Prostate gland (tissue), 2 donors: ENCODE measurements around the gene SLC1A2. TPM values are rescaled to one million over a fixed set of nuclear protein-coding genes. Genes with fewer than 3 reads are reported as not detected.

Source experiments
- DNase-seq: peaks from one replicate; pipeline ENCODE4 v3.0.0-alpha.2; 2019; ENCODE audit warnings: low spot score
- H3K27ac ChIP-seq, 2 donors: fragments of 200-600 bp; sonication (generic); 2 replicates each; pipeline ENCODE4 v1.5.1; 2017 to 2019
- H3K27me3 ChIP-seq: fragments of 200-600 bp; sonication (generic); replicated peaks from 2 replicates; pipeline ENCODE4 v1.5.1; 2019; ENCODE audit not compliant: insufficient read depth
- H3K36me3 ChIP-seq, 2 donors: fragments of 200-600 bp; sonication (generic); 1 replicate in 1 of 2; 2 replicates in 1 of 2; pipeline versions ENCODE4 v1.5.1 to v1.8.1; 2017 to 2019
- H3K4me1 ChIP-seq: fragments of 200-600 bp; sonication (generic); replicated peaks from 2 replicates; pipeline ENCODE4 v1.5.1; 2019
- H3K4me3 ChIP-seq, 2 donors: fragments of 200-600 bp; sonication (generic); 2 replicates each; pipeline ENCODE4 v1.5.1; 2017 to 2019
- H3K9me3 ChIP-seq: fragments of 200-600 bp; sonication (generic); 2 replicates; pipeline ENCODE4 v1.5.1; 2017
- CTCF ChIP-seq, 4 experiments: fragments of 200-600 bp in 2 of 4; fragments of 450-650 bp in 2 of 4; sonication (generic) in 2 of 4; IDR thresholded peaks; 1 replicate in 3 of 4; 2 replicates in 1 of 4; pipeline ENCODE4 v1.5.1; 2016 to 2019; ENCODE audit warnings: antibody characterized with exemption in 4 of 4, mild to moderate bottlenecking in 2 of 4, moderate library complexity in 2 of 4
- POLR2A ChIP-seq: fragments of 450-650 bp; IDR thresholded peaks from one replicate; pipeline ENCODE4 v1.6.1; 2016; ENCODE audit warnings: antibody characterized with exemption, mild to moderate bottlenecking
- POLR2AphosphoS5 ChIP-seq: sonication (generic); formaldehyde crosslinking; IDR thresholded peaks from one replicate; pipeline ENCODE4 v1.6.1; 2017; ENCODE audit warnings: antibody characterized with exemption
- WGBS: methylation state at CpG from one replicate; pipeline ENCODE4 v1.1.5; 2018; 5-methylcytosine and 5-hydroxymethylcytosine counted together
- intact Hi-C: fragments of 100-400 bp; cut with DNase I; formaldehyde crosslinking; loops from one replicate; pipeline ENCODE4 v1.14.2; 2022
- total RNA-seq, 2 donors: library from RNA; depleted of rRNA; stranded (reverse); fragments of >200 nt; gene quantifications; one replicate each; pipeline ENCODE4 v1.1.0, GENCODE V29; 2016

SLC1A2 gene
- total RNA-seq, 2 donors from 2014 or later: 0.82 to 1.5 TPM

GRCh38 chr11:35239471-35240075 lies 179.8 kb downstream of the SLC1A2 start:
- no peak overlapping the region for H3K4me3 ChIP-seq
- no peaks in the 10 kb centered on the region for H3K4me1 ChIP-seq
- H3K27ac ChIP-seq: no peak overlapping the region
- H3K36me3 ChIP-seq: no peaks in the 10 kb centered on the region
- no peaks in the 10 kb centered on the region for H3K9me3 ChIP-seq
- 55% methylated on average over 4 of the region's 4 CpGs for WGBS
- intact Hi-C loops: no loop called here
- DNase-seq: no peak
- TF ChIP-seq CTCF (IDR thresholded peaks at IDR 0.05) (no peak), POLR2AphosphoS5 (no peak), POLR2A (no peak)
- no peaks in the 10 kb centered on the region for H3K27me3 ChIP-seq

GRCh38 chr11:35238882-35239281 lies 180.5 kb downstream of the SLC1A2 start:
- no peak overlapping the region for H3K27ac ChIP-seq
- TF ChIP-seq POLR2A: no peak
- TF ChIP-seq CTCF (IDR thresholded peaks at IDR 0.05): no peak
- no peak for TF ChIP-seq POLR2AphosphoS5
- no peak overlapping the region for H3K4me3 ChIP-seq
- H3K9me3 ChIP-seq: no peaks in the 10 kb centered on the region
- intact Hi-C loops: no loop called here
- no peaks in the 10 kb centered on the region for H3K4me1 ChIP-seq
- H3K36me3 ChIP-seq: no peaks in the 10 kb centered on the region
- no peaks in the 10 kb centered on the region for H3K27me3 ChIP-seq
- WGBS: 78% methylated on average over 1 of the region's 1 CpG
- no peak for DNase-seq

- Histone ChIP-seq H3K27me3 (no peaks in the 10 kb centered on the region), H3K4me3 (no peak overlapping the region), H3K36me3 (no peaks in the 10 kb centered on the region), H3K27ac (no peak overlapping the region), H3K9me3 (no peaks in the 10 kb centered on the region), H3K4me1 (no peaks in the 10 kb centered on the region)
- intact Hi-C loops: no loop called here
- no peak for DNase-seq
- TF ChIP-seq CTCF (IDR thresholded peaks at IDR 0.05) (peak in 3 of 4 experiments; percentile 36 to 45 (median 39)), POLR2AphosphoS5 (no peak)
- WGBS: 69% methylated on average over 15 of the region's 15 CpGs
These were observed 181.3 kb downstream of the SLC1A2 start for GRCh38 chr11:35237860-35238715.

GRCh38 chr11:35237351-35237750 lies 182.0 kb downstream of the SLC1A2 start:
- Histone ChIP-seq H3K27ac (no peak overlapping the region), H3K9me3 (no peaks in the 10 kb centered on the region), H3K27me3 (no peaks in the 10 kb centered on the region), H3K4me1 (no peaks in the 10 kb centered on the region), H3K36me3 (no peaks in the 10 kb centered on the region), H3K4me3 (no peak overlapping the region)
- 44% methylated on average over 1 of the region's 1 CpG for WGBS
- intact Hi-C loops: no loop called here
- no peak for TF ChIP-seq POLR2A
- TF ChIP-seq POLR2AphosphoS5: no peak
- TF ChIP-seq CTCF (IDR thresholded peaks at IDR 0.05): no peak
- no peak for DNase-seq

- intact Hi-C loops: no loop called here
These were observed 182.7 kb downstream of the SLC1A2 start for GRCh38 chr11:35236667-35237003.

More at GRCh38 chr11:35236667-35237003, 182.7 kb downstream of the SLC1A2 start:
- no peaks in the 10 kb centered on the region for H3K27me3 ChIP-seq
- H3K4me3 ChIP-seq: no peak overlapping the region
- H3K27ac ChIP-seq: no peak overlapping the region
- WGBS: 72% methylated on average over 5 of the region's 5 CpGs
- H3K36me3 ChIP-seq: no peaks in the 10 kb centered on the region
- no peaks in the 10 kb centered on the region for H3K9me3 ChIP-seq
- no peaks in the 10 kb centered on the region for H3K4me1 ChIP-seq
- TF ChIP-seq POLR2AphosphoS5: no peak
- no peak for TF ChIP-seq POLR2A
- no peak for TF ChIP-seq CTCF (IDR thresholded peaks at IDR 0.05)
- DNase-seq: no peak
